Measurements from ENCODE around the gene ANAPC2.

Gene ANAPC2

DNA sequence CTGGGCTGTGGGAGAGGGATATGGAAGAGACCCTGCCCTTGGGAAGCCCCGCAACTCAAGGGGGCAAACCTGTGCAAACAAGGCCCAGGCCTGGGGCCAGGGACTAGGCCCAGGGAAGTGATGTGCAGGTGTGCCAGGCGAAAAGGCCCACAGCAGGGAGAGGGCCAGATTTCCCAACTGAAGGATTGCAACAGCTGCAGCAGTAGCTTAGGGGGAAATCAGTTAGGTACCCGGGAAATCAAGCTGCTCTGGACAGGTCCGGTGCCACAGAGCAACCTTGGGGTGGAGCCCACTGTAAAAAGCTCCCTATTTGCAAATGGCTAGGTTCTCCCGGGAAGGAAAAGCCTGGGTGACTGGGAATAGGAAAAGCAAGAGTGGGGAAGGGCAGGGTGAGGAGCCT is 39.0 kb downstream of the ANAPC2 start:
- H3K36me3 ChIP-seq, result no peaks in the 10 kb centered on the region
- H3K4me3 ChIP-seq (ENCODE audit: low read depth, low read length), result no peak overlapping the region
- TF ChIP-seq, protein P1, sequence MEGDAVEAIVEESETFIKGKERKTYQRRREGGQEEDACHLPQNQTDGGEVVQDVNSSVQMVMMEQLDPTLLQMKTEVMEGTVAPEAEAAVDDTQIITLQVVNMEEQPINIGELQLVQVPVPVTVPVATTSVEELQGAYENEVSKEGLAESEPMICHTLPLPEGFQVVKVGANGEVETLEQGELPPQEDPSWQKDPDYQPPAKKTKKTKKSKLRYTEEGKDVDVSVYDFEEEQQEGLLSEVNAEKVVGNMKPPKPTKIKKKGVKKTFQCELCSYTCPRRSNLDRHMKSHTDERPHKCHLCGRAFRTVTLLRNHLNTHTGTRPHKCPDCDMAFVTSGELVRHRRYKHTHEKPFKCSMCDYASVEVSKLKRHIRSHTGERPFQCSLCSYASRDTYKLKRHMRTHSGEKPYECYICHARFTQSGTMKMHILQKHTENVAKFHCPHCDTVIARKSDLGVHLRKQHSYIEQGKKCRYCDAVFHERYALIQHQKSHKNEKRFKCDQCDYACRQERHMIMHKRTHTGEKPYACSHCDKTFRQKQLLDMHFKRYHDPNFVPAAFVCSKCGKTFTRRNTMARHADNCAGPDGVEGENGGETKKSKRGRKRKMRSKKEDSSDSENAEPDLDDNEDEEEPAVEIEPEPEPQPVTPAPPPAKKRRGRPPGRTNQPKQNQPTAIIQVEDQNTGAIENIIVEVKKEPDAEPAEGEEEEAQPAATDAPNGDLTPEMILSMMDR (IDR thresholded peaks at IDR 0.05; ENCODE audit: low read depth, low read length), result no peak
- no peaks in the 10 kb centered on the region for H3K9me3 ChIP-seq
- H3K27me3 ChIP-seq, result no peaks in the 10 kb centered on the region
- DNase-seq, result peak; percentile 8
- H3K4me1 ChIP-seq, result peaks cover 9% of the 10 kb centered on the region

DNA sequence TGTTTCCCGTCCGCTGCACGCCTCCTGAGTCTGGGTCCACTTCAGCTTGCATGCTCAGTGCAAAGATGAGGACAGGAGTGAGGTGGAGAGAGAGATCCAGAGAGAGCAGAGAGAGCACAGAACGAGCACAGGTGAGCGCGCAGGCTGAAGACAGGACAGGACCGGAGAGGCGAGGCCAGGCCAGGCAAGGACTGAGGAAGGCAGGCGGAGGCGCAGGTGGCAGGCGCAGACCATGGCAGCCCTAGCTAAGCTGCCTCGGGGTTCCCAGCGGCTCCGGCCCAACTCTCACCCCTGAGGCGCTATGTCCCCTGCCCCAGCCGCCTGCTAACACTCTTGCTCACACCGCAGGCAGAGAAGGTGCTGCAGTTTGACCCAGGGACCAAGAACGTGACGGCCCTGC is 39.7 kb downstream of the ANAPC2 start:
- peaks cover 9% of the 10 kb centered on the region for H3K4me1 ChIP-seq
- no peak overlapping the region for H3K4me3 ChIP-seq (ENCODE audit: low read depth, low read length)
- DNase-seq, result peak; percentile 11
- no peaks in the 10 kb centered on the region for H3K9me3 ChIP-seq
- no peaks in the 10 kb centered on the region for H3K36me3 ChIP-seq
- H3K27me3 ChIP-seq, result no peaks in the 10 kb centered on the region
- TF ChIP-seq, protein P1 (IDR thresholded peaks at IDR 0.05; ENCODE audit: low read depth, low read length), result no peak

DNA sequence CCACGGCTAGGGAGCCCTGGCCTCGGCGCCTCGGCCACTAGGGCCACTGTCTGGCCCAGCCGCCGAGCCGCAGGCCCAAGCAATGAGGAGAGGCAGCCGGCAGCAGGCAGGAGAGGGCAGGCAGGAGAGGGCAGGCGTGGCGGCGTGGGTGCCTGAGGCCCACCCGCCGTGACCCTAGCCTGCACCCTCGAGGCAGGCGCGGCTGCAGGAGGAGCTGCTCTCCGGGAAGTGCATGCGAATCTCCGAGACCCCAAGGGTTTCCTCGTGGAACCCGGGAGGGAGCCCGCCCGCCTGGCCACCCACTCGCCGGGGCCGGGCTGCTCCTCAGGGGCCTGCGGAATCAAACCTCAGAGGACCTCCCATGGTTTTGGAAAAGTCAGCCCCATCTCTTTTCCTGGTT is 40.1 kb downstream of the ANAPC2 start:
- Histone ChIP-seq H3K36me3 (no peaks in the 10 kb centered on the region), H3K4me3 (ENCODE audit: low read depth, low read length) (no peak overlapping the region), H3K27me3 (no peaks in the 10 kb centered on the region), H3K9me3 (no peaks in the 10 kb centered on the region), H3K4me1 (peaks cover 9% of the 10 kb centered on the region)
- TF ChIP-seq, protein P1 (IDR thresholded peaks at IDR 0.05; ENCODE audit: low read depth, low read length), result no peak
- DNase-seq, result no peak

DNA sequence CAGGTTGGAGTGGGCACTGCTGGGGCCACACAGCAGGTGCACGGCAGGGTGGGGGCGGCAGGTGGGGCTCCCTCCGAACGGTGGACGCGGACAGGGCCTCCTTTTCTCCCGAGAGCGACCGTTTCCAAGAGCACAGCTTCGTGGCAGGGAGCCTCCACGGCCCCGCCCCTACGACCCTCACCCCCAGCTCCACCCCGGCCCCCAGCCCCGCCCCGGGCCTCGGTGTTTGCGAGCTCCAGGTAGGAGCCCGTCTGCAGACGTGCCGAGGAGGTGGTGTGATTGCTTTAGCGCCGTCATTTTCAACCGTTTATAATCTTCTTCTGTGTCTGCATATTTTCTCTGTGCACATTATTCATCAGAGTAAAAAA is 40.6 kb downstream of the ANAPC2 start:
- no peak overlapping the region for H3K4me3 ChIP-seq (ENCODE audit: low read depth, low read length)
- no peaks in the 10 kb centered on the region for H3K9me3 ChIP-seq
- peaks cover 9% of the 10 kb centered on the region for H3K4me1 ChIP-seq
- DNase-seq, result no peak
- no peaks in the 10 kb centered on the region for H3K36me3 ChIP-seq
- no peaks in the 10 kb centered on the region for H3K27me3 ChIP-seq
- TF ChIP-seq, protein P1 (IDR thresholded peaks at IDR 0.05; ENCODE audit: low read depth, low read length), result no peak

DNA sequence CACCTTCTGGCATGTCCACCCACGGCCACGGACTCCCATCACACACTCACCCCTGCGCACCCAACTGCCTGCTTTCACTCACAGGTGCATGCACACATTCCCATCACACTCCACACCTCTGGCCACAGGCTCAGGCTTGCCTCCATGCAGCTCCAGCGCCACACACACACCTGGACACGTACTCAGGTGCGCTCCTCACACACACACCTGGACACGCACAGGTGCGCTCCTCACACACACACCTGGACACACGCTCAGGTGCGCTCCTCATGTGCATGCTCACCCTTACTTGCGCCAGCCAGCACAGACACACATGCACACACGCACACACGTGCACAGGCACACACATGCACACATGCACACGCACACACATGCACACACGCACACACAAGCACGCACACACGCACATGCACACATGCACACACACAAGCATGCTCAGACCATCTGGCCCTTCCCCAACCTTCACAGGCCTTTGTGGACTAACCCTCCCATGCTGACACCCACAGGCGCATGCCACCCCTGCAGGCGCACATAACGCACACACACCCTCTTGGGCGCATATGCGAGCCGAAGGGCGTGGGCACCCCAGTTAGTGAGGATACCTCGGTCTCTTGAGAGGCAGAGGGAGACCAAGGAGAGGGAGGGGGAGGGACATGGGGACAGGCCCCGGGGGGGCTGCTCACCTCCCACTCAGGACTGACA is 41.1 kb downstream of the ANAPC2 start:
- no peaks in the 10 kb centered on the region for H3K27me3 ChIP-seq

DNA sequence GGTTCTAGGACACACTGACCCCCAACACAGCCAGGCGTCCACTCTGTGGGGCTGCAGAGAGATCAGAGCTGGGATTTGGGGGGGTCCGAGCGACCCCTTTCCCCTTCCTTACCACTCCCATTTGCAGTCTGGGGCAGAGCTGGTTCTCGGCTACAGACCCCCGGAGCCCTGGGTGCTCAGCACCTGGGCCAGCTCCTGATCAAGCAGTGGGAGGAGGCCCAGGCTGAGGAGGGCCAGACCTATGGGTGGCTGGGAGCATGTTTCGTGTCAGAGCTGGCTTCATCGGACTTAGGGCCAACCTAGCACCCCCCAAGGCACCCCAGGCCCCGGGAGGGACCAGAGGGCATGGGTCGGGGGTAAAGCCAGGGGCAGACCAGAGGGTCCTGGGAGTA is 41.8 kb downstream of the ANAPC2 start:
- TF ChIP-seq, protein P1 (IDR thresholded peaks at IDR 0.05; ENCODE audit: low read depth, low read length), result no peak
- no peaks in the 10 kb centered on the region for H3K9me3 ChIP-seq
- no peak overlapping the region for H3K4me3 ChIP-seq (ENCODE audit: low read depth, low read length)
- H3K36me3 ChIP-seq, result no peaks in the 10 kb centered on the region
- H3K27me3 ChIP-seq, result no peaks in the 10 kb centered on the region
- DNase-seq, result peak; percentile 6
- H3K4me1 ChIP-seq, result peaks cover 8% of the 10 kb centered on the region

More for the DNA sequence above, 41.1 kb downstream of the ANAPC2 start:
- Histone ChIP-seq H3K4me1 (peaks cover 9% of the 10 kb centered on the region), H3K4me3 (ENCODE audit: low read depth, low read length) (no peak overlapping the region), H3K9me3 (no peaks in the 10 kb centered on the region), H3K36me3 (no peaks in the 10 kb centered on the region)
- DNase-seq, result peak; percentile 10
- TF ChIP-seq, protein P1 (IDR thresholded peaks at IDR 0.05; ENCODE audit: low read depth, low read length), result no peak
